CD4-positive, alpha-beta T cell (primary cell): ENCODE data around the gene RFTN2. TPM values are rescaled to one million over a fixed set of nuclear protein-coding genes. Genes with fewer than 3 reads are reported as not detected.
A peak's percentile ranks its signal among the peaks of the same experiment; 100 is the strongest.
"Not testable (repeated sequence)": the region's sequence is repeated elsewhere in the genome, so short reads cannot be mapped to it uniquely, and the experiment has no call there.

Experiments used
- ATAC-seq: fragments of 200-7000 bp; cut with Tn5 transposase; one replicate; pipeline ENCODE4 v1.10.0; 2022; ENCODE audit warnings: mild to moderate bottlenecking; ENCODE audit not compliant: poor library complexity
- CTCF ChIA-PET: fragments of 350-600 bp; sonication (Branson Sonifier 250); formaldehyde crosslinking; loops from one replicate; lab custom pipeline; 2021; ENCODE audit warnings: antibody characterized with exemption, inconsistent platforms; lab: Charles Lee
- POLR2A ChIA-PET: fragments of 350-600 bp; sonication (Branson Sonifier 250); formaldehyde crosslinking; loops from one replicate; lab custom pipeline; 2021; ENCODE audit warnings: antibody characterized with exemption, inconsistent platforms; lab: Charles Lee
- DNase-seq, 14 experiments: peaks; one replicate each; pipeline ENCODE4 v3.0.0-alpha.2; 2013 to 2020; ENCODE audit warnings: mixed read lengths in 2 of 14
- H3K27ac ChIP-seq, 2 donors: one replicate each; pipeline versions ENCODE4 v1.5.1 to v1.7.0; 2013; ENCODE audit warnings: low read length in 2 of 2, low read depth in 1 of 2, mild to moderate bottlenecking in 1 of 2
- H3K27me3 ChIP-seq, 2 experiments: 1 replicate in 1 of 2; 2 replicates in 1 of 2; pipeline versions ENCODE4 v1.6.1 to v1.7.0; 2013; ENCODE audit warnings: low read length in 2 of 2, control low read depth in 1 of 2, mild to moderate bottlenecking in 1 of 2, moderate library complexity in 1 of 2; ENCODE audit not compliant: insufficient read depth in 2 of 2, control insufficient read depth in 1 of 2
- H3K36me3 ChIP-seq: one replicate; pipeline ENCODE4 v1.6.1; 2013; ENCODE audit warnings: low read length, control low read depth; ENCODE audit not compliant: insufficient read depth
- H3K4me1 ChIP-seq: one replicate; pipeline ENCODE4 v1.6.1; 2013; ENCODE audit warnings: low read length, control low read depth; ENCODE audit not compliant: insufficient read depth
- H3K4me3 ChIP-seq: one replicate; pipeline ENCODE4 v1.5.1; 2013; ENCODE audit warnings: mild to moderate bottlenecking, low read length, moderate library complexity
- H3K9me3 ChIP-seq, 2 experiments: 1 replicate in 1 of 2; 2 replicates in 1 of 2; pipeline versions ENCODE4 v1.6.1 to v1.7.0; 2013; ENCODE audit warnings: low read length in 2 of 2, mild to moderate bottlenecking in 2 of 2, control low read depth in 1 of 2, moderate library complexity in 1 of 2; ENCODE audit not compliant: control insufficient read depth in 1 of 2, insufficient read depth in 1 of 2
- H3K27ac Mint-ChIP-seq: one replicate; pipeline ENCODE4 v1.8.0; 2020; ENCODE audit warnings: mixed read lengths
- H3K27me3 Mint-ChIP-seq: one replicate; pipeline ENCODE4 v1.8.0; 2021; ENCODE audit warnings: mixed read lengths
- H3K36me3 Mint-ChIP-seq: one replicate; pipeline ENCODE4 v1.8.0; 2021; ENCODE audit warnings: low read depth, mixed read lengths
- H3K4me1 Mint-ChIP-seq: one replicate; pipeline ENCODE4 v1.8.0; 2021; ENCODE audit warnings: low read depth, mixed read lengths
- H3K4me3 Mint-ChIP-seq: one replicate; pipeline ENCODE4 v1.8.0; 2020; ENCODE audit warnings: mild to moderate bottlenecking, mixed read lengths
- H3K9me3 Mint-ChIP-seq: one replicate; pipeline ENCODE4 v1.8.0; 2020; ENCODE audit warnings: mixed read lengths
- CTCF ChIP-seq: fragments of 200-600 bp; IDR thresholded peaks from one replicate; pipeline ENCODE4 v1.8.0; 2022; ENCODE audit warnings: antibody characterized with exemption, mild to moderate bottlenecking
- intact Hi-C, 2 experiments: fragments of 100-400 bp; cut with DNase I in 1 of 2; cut with micrococcal nuclease in 1 of 2; formaldehyde crosslinking; loops; one replicate each; pipeline versions ENCODE4 v1.15.1 to v1.9.0; 2023 to 2025; cut with DNase I, micrococcal nuclease
- total RNA-seq, 174 experiments: library from RNA in 2 of 174; stranded (reverse) in 2 of 174; gene quantifications; one replicate each; pipeline ENCODE4 v1.2.3 and lab custom pipeline; 2021 to 2026

Gene RFTN2
- total RNA-seq, 2 experiments from 2014 or later: not detected

GRCh38 chr2:197657562-197657961 is 17.8 kb downstream of the RFTN2 start:
- Histone ChIP-seq H3K36me3 (no peaks in the 10 kb centered on the region), H3K9me3 (no peaks in the 10 kb centered on the region), H3K27me3 (no peaks in the 10 kb centered on the region), H3K4me1 (no peaks in the 10 kb centered on the region), H3K4me3 (no peak overlapping the region), H3K27ac (no peak overlapping the region)
- Mint-ChIP-seq H3K27ac (no peak overlapping the region), H3K9me3 (no peaks in the 10 kb centered on the region), H3K4me3 (no peak overlapping the region), H3K36me3 (no peaks in the 10 kb centered on the region), H3K4me1 (no peaks in the 10 kb centered on the region), H3K27me3 (no peaks in the 10 kb centered on the region)
- ATAC-seq (no peak), DNase-seq (no peak)
- ChIA-PET CTCF (interaction anchor here (1.3 kb wide), 1 partner anchor 12 kb away, joined by 4 read pairs; no protein-coding TSS in a partner anchor), POLR2A (no interaction called here)
- no peak for TF ChIP-seq CTCF
- intact Hi-C loops: no loop called here

GRCh38 chr2:197647961-197648690 is 27.3 kb downstream of the RFTN2 start:
- no peak overlapping the region for H3K4me3 Mint-ChIP-seq
- intact Hi-C loops: no loop called here
- ATAC-seq: no peak

GRCh38 chr2:197641666-197642065 is 33.7 kb downstream of the RFTN2 start:
- ATAC-seq (no peak), DNase-seq (no peak)
- no peak overlapping the region for H3K27ac Mint-ChIP-seq
- H3K4me1 Mint-ChIP-seq: no peaks in the 10 kb centered on the region
- Histone ChIP-seq H3K36me3 (no peaks in the 10 kb centered on the region), H3K4me3 (no peak overlapping the region), H3K9me3 (no peaks in the 10 kb centered on the region), H3K4me1 (no peaks in the 10 kb centered on the region), H3K27ac (no peak overlapping the region), H3K27me3 (peaks cover 0 to 10% of the 10 kb centered on the region in 2 experiments)
- H3K36me3 Mint-ChIP-seq: no peaks in the 10 kb centered on the region
- H3K27me3 Mint-ChIP-seq: peaks cover 32% of the 10 kb centered on the region
- ChIA-PET POLR2A (interaction anchor here (0.5 kb wide), 1 partner anchor 196 kb away, joined by 3 read pairs; no protein-coding TSS in a partner anchor), CTCF (no interaction called here)
- no peak for TF ChIP-seq CTCF
- no peak overlapping the region for H3K4me3 Mint-ChIP-seq
- intact Hi-C loops: no loop called here
- H3K9me3 Mint-ChIP-seq: no peaks in the 10 kb centered on the region

More at GRCh38 chr2:197647961-197648690, 27.3 kb downstream of the RFTN2 start:
- no peak for TF ChIP-seq CTCF
- peaks cover 24% of the 10 kb centered on the region for H3K27me3 Mint-ChIP-seq
- Histone ChIP-seq H3K9me3 (no peaks in the 10 kb centered on the region), H3K4me3 (no peak overlapping the region), H3K36me3 (no peaks in the 10 kb centered on the region), H3K4me1 (no peaks in the 10 kb centered on the region), H3K27me3 (peaks cover 0 to 10% of the 10 kb centered on the region in 2 experiments), H3K27ac (no peak overlapping the region)
- no peaks in the 10 kb centered on the region for H3K9me3 Mint-ChIP-seq
- ChIA-PET CTCF (no interaction called here), POLR2A (no interaction called here)
- H3K27ac Mint-ChIP-seq: no peak overlapping the region
- no peak for DNase-seq
- no peaks in the 10 kb centered on the region for H3K4me1 Mint-ChIP-seq
- H3K36me3 Mint-ChIP-seq: no peaks in the 10 kb centered on the region

GRCh38 chr2:197640571-197641122 is 34.7 kb downstream of the RFTN2 start:
- H3K9me3 ChIP-seq, DNase-seq, H3K27ac Mint-ChIP-seq, H3K4me1 ChIP-seq, CTCF ChIA-PET, intact Hi-C loops, H3K4me1 Mint-ChIP-seq, H3K27me3 ChIP-seq, POLR2A ChIA-PET, H3K9me3 Mint-ChIP-seq, H3K36me3 ChIP-seq, H3K36me3 Mint-ChIP-seq, H3K27ac ChIP-seq, ATAC-seq: not testable (repeated sequence)
- H3K27me3 Mint-ChIP-seq: peaks cover 25% of the 10 kb centered on the region
- H3K4me3 Mint-ChIP-seq: peak overlapping the region; percentile 78
- peak overlapping the region; percentile 20 for H3K4me3 ChIP-seq
